HG02798 (cell line): ENCODE results near the gene COL27A1.
"Not testable (repeated sequence)": the region's sequence is repeated elsewhere in the genome, so short reads cannot be mapped to it uniquely, and the experiment has no call there.

Experiments used
- ATAC-seq: cut with Tn5 transposase; IDR thresholded peaks from one replicate; pipeline ENCODE4 v1.9.1; 2021; ENCODE audit warnings: mild to moderate bottlenecking; ENCODE audit not compliant: unreplicated experiment, poor library complexity

COL27A1 gene

DNA sequence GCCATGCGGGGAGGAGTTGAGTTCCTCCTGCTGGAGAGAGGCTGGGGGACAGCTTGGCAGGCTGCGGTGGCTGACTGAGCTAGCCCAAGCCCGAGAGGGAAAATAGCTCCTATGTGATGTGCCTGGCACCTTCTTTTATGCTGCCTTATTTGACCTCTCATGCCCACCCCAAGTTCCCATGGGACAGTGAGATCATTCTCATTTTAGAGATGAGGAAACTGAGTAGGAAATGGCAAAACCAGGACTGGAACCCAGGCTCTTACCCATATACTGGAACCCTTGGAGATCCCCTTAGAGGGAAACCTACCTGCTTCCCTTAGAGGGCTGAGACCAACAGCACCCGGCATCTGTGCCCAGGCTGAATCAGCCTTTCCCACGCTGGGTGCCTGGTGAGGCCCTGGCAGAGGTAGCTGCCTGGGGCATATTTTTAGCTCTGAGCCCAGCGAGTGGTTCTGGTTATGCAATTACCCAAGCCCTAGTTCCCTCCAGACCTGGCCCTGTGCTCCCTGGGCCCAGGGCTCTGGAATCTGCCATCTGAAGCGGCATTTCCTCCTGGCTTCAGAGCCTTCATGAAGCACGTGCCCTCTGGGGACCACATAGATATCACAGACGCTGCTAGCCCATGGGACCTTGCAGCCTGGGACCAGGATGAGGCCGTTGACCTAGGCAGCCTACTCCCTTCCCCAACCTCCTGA is 23.6 kb downstream of the COL27A1 start:
- ATAC-seq = no peak

DNA sequence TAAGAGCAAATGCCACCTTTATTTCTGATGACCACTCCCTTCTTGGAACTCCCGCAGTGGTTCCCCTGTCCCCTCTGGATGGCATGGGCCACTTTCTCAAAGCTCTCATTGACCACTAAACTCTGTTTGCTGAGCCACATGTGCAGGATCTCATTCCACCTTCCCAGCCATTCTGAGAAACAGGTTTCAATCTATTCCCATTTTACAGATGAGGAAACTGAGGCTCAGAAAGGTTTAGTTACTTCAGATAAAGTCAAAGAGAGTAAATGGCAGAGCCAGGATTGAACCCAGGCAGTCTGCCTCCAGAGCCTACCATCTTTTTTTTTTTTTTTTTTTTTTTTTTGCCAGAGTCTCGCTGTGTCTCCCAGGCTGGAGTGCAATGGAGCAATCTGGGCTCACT is 24.2 kb downstream of the COL27A1 start:
- no peak for ATAC-seq

DNA sequence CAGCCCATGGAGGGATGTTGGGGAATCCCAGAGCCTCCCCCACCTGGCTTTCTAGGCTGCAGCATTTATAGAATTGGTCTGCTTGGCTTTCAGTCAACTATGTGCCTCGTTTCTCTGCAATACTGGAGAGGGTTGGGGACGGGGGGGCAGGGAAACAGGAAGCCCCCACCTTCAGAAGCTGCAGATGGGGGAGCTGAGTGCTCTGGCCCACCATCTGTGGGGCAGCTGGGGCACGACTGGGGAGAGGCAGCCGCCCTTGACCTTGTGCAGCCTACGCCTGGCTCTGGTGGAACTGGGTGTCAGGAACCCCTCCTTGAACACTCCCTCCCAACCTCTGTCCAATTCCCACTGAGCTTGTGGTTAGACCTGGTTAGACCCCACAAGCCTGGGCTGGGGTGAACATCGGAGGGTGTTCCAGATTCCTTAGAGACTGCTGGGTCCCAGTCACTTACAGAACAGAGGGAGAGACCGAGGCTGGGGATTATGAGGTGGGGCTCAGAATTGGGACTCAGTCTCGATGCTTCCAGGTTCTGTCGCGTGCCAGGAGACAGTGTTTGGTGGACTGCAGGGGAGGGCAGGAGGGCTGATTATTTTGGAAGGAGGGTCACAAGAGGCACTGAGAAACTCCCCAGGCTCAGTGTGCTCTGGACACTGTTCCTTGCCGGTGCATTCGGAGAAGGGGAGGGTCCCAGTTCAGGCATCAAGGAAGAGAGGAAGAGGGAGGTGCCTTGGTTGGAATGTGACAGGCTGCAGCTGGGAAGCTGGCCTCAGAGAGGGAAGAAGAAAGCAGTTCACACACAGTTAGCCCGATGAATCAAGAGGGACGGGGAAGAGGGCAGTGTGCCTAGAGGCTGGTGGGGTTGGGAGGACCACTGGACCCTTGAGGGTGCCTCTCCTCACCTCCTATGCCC is 25.6 kb downstream of the COL27A1 start:
- no peak for ATAC-seq

DNA sequence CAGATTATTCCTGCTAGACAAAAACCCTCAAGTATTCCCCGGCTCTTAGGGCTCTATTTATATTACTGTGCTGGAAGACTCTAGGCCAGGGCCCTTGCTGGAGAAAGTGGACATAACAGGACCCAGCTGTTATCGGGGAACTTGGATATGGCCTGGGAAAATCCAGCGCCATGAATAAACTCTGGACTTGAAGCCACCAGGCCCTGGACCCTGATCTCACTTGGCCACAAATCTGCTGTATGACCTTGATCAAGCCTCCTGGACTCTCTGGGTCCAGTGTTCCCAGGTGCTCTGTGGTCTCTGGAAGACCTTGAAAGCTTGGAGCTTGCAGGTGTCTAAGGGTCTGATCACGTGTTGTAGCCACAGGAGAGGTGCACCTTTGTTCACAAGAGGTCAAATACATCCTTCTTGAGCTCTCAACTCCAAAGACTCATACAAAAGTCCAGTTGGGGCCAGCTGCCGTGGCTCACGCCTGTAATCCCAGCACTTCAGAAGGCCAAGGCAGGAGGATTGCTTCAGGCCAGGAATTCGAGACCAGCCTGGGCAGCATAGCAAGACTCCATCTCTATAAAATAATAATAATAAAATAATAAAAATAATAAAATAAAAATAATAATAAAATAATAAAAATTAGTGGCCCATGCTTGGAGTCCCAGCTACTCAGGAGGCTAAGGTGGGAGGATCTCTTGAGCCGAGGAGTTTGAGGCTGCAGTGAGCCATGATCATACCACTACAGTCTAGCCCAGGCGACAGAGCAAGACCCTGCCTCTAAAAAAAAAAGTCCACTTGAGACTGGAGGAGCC is 26.5 kb downstream of the COL27A1 start:
- no peak for ATAC-seq

DNA sequence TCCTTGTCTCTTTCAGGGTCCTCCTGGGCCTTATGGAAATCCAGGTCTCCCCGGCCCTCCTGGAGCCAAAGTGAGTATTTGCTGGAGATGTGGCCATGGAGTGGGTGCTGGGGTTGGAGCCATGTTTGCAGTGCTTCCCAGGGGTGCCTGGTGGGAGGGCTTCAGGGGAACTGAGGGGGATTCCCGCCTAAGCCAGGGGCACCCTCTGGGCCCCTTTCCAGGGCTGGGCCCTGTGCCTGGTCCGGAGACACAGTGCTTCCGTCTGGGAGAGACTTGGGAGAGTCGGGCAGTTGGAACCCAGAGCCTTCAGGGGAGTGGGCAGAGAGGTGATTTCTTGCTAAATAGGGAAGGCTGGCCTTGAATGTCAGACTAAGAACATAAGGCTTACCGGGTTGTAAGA is 27.7 kb downstream of the COL27A1 start:
- ATAC-seq = no peak

DNA sequence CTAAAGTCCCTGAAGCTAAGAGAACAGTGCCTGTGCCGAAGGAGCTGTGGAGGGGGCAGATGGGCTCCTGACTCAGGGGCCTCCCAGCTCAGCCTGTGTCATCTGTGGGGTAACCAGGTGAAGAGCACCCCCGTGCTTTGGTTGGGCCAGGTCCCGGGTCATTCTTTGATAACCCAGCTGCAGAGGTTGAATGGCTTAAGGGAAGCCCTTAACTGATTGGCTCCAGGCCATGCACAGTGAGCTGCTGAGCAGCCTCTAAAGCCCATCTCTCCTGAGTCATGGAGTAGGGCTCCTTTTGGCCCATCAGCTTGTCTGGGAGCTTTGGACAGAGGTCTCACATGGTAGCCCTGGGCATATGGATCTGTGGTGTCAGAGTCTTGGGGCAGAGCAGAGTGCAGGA is 28.7 kb downstream of the COL27A1 start:
- ATAC-seq = no peak

DNA sequence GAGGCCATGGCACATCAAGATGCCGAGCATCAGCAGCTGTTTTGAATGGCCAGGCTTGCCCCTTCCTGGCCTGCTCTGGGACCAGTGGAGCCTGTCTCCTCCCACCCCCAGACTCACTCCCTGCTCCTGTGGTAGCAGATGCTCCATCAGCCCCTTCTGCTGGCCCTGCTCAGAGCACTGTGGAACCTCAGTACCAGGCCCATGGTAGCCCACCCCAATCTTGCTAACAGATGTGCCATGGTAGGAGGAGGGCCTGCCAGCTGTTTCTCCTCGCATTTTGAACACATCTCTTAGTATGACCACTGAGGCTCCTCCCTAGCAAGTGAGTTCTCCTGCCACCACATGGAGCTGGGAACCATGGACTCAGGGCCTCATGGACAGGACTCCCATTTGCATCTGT is 29.5 kb downstream of the COL27A1 start:
- ATAC-seq = no peak

DNA sequence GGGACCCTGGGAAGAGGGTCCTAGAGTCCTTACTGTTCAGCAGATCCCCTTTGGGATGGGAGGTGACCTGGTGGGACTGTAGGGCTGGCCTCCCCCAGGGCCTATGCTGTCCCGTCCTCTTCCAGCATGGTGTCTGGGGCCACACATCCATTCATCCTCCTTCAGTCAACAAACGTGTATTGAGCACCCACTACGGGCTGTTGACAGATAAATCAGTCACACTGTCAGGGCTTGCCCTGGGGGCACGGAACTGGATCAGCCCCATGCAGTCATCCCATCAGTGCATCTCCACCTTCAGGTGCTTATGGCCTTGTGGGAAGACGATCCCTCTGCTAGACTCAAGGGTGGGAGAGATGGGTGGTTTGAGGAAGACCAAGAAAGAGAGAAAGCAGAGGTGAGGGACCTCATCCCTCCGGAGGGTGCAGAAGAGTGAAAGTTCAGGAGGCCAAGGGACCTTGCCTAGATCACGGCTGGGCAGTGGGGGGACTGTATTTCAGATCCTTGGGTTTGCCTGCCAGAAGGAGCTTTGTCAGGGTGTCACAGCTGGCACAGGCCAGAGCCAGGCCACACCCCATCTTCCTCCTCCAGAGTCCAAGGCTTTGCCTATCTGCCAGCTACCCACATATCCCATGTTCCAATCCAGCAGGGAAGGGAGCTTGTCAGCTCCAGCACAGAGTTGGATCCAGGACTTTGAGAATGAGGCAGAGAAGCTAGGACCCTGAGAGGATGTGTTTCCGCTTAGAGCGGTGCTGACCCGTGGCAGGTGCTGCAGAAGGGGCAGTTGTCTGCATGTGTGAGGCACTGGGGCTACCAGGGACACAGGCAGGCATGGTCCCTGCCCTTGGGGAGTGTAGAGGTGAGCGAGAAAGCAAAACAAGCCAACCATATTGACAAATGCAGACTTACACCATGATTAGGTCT is 30.5 kb downstream of the COL27A1 start:
- ATAC-seq = no peak

DNA sequence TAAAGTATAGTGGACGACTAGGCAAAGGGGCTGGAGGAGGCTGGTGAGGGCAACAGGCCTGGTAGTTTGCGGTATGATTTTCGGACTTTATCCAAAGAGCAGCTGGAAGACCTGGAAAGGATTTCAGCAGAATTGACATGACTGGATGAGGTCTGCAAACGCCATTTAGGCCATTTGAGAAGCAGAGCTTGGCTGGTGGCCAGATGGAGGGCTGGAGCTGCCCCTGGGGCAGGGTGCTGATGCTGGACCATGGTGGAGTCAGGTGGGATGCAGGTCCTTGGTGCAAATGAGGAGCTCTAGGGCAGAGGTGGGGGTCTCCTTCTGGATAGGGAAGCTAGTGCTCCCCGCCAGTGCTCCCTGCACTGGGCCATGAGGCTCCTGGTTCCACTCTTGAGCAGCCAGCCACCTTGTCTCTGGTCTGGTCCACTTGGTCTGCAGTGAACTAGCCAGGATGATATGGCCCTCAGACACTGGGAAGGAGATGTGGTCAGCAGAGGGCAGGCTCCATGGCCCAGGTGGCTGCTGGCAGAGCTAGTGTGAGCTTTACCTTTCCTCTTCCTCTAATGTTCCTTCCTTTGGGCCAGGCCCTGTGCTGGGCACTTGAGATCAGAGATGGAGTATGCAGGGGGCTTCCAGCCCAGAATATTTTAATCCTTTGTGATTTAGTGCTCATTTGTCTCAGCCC is 31.4 kb downstream of the COL27A1 start:
- ATAC-seq = no peak

DNA sequence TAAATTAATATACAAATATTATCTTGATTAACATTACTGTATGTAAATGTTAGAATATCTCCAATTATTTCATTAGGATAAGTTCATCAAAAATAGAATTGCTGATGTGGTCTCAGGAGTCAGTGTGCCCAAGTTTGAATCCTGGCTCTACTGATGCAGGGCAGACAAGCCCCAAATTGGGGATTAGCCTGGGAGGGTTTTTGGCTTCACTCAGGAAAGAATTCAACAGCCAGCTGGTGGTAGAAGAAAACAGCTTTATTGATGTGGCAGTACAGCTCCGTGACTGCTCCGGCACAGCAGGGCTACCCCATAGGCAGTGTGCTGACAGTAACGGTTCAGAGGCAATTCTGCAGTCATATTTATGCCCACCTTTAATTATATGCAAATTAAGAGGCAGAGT is 32.5 kb downstream of the COL27A1 start:
- no peak for ATAC-seq

DNA sequence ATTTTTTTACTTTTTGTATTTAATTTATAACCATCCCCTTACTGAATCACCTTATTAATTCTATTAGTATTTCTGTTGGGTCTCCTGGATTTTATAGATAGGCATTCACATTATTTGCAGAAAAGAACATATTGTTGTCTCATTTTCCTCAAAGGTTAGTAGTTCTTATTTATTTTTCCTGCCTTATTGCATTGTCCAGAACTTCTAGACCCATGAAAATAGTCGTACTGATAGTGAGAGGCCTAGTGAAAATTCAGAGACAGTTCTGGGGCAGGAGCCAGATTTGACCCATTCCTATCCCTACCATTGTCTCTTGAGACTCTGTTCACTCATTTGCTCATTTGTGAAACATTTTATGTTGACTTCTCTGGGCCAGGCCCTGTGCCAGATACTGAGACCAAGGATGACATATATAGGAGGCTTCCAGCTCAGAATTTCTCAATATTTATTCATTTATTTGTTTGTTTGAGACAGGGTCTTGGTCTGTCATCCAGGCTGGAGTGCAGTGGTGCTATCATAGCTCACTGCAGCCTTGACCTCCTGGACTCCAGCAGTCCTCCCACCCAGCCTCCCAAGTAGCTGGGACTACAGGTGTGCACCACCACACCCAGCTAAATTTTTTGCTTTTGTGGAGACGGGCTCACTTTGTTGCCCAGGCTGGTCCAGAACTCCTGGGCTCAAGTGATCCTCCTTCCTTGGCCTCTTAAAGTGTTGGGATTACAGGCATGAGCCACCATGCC is 34.7 kb downstream of the COL27A1 start:
- no peak for ATAC-seq

DNA sequence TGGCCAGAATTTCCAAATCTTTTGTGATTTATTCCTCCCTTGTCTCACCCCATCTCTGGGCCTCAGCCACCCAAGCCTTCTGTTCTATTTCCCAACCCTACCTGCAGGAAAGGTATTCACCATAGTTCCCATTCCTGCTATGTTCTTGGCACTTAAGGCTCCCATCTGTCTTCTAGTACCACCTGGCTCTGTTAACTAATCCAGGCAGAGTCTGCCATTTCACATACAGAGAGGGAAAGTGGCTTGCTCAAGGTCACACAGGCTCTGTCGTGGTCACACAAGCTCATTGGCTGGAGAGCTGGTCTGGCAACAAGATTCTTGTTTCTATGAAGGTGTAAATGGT is 35.2 kb downstream of the COL27A1 start:
- ATAC-seq = no peak

DNA sequence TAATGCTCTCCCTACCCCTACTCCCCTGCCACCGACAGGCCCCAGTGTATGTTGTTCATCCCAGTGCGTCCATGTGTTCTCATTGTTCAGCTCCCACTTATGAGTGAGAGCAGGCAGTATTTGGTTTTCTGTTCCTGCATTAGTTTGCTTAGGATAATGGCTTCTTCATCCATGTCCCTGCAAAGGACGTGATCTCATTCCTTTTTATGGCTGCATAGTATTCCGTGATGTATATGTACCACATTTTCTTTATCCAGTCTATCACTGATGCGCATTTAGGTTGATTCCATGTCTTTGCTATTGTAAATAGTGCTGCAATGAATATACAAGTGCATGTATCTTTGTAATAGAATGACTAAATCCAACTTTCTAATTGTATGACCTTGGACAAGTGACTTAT is 36.1 kb downstream of the COL27A1 start:
- not testable (repeated sequence) for ATAC-seq

DNA sequence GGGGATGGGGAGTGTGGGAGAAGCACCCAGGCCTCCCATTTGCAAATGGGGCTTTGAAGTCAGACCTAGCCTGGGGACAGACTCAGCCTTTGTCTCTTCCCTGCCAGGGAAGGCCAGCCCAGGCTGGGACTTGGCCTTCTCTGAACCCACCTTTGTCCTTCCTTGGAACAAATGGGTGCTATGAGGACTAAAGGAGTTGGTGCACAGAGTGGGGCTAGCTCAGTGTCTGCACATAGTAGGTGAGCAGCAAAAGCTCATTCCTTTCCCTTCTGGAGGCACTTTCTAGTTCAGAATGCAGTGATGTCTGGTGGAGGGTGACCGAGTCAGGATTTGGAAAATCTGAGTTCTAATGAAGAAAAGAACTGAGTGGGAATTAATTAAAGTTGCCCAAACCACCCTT is 37.2 kb downstream of the COL27A1 start:
- no peak for ATAC-seq

DNA sequence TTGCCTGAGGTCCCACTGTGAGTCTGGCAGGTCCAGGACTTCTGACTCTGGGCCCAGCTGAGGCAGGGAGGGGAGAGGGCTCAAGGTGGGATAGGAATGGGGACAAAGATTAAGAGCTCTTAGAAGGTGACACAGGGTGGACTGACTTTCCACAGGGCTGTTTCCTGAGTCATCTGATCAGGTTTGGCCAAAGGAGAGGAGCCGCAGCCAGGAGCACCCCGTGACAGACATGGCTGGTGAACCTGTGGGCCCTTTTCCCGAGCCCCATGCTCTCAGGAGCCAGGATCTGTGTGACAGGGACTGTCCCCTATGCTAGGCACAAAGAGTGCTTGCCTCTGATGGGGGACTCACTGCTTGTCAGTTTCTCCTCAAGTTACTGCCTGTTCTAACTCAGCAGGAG is 37.8 kb downstream of the COL27A1 start:
- no peak for ATAC-seq

DNA sequence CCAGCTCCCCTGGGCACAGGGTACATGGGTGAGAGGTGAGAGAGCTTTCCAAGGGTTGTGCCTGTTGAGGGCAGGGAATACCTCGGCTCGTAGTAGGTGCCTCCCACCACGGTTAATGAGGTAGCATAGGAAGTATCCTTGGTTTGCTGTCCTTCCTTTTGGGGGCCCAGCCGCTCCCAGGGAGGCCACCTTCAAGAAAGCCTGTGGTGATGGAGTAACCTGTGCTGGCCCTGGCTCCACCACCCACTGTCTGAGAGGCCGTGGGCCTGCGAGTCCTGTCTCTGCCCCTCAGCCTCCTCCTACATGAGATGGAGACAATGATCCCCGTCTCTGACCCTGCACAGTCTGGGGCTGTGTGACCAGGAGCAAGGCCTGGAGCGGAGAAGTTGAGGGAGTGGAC is 40.8 kb downstream of the COL27A1 start:
- ATAC-seq = no peak

DNA sequence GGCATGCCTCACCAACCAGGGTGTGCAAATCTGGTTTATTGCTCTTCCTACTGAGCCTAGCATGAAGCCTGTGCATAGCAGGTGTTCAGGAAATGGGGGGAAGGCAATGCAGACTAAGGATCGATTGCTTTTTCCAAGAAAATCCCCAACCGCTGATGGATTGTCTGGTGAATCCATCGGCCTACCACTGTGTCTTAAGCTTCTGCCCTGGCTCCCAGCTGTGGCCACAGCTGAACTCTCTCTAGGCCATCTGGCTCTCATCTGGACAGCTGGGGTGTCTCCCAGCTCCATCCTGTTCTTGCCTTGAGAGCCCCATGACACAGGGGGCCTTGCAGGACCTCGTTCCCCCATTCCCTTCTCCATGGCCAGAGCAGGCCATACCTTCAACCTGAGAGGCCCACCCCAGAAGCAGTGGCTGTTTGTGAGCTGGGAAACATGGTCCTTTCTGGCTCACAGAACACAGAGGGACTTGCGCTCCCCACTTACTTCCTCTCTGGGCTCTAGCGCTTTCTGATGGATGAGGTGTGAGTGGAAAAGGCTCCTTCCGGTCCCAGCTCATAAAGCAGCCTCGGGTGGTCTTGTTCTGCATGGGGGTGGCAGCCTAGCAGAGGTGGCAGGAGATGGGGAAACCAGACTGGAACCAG is 41.8 kb downstream of the COL27A1 start:
- ATAC-seq = no peak

DNA sequence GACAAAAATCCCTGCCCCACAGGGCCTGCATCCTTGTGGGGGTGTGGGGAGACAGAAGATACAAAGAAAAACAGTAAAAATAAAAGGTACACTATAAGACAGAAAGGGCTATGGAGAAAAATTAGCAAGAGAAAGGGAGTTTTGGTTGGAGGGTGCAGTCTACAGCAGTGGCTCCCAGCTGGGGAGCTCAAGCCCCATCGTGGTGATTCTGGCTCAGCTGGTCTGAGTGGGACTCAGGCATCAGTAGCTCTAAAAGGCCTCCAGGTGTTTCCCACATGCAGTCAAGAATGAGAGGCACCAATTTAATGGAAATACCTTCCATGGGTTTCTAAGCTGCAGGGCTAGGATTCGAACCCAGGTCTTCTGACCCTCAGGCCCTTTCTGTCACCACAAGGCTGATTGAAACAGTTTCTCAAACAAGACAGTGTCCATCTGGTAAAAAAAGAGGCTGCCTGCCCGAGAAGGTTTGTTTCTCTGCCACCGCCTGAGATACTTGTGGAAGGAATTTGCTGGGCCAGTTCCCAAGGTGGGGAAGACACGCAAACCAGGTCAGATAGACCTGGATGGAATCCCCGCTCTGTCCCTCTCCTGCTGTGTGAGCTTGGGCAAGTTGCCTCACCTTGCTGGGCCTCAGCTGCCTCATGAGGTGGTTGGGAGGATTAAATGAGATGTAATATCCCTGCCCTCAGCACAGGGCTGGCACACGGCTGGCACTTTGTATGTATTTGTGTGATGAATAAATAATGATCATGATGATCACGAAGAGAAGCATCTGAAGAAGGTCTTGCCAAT is 43.1 kb downstream of the COL27A1 start:
- ATAC-seq = no peak
